BJ (cell line): Measurements from ENCODE around the gene GSDME. TPM values are rescaled to one million over a fixed set of nuclear protein-coding genes. Genes with fewer than 3 reads are reported as not detected.

Source experiments
- CTCF ChIA-PET: fragments of 350-600 bp; formaldehyde crosslinking; extraction: SDS; loops from one replicate; lab custom pipeline; 2021; ENCODE audit warnings: antibody characterized with exemption, inconsistent platforms; lab: Yijun Ruan, JAX
- POLR2A ChIA-PET: fragments of 300-600 bp; sonication (Branson Sonifier 250); formaldehyde crosslinking; extraction: SDS; loops from one replicate; lab custom pipeline; 2021; ENCODE audit warnings: antibody characterized with exemption; lab: Charles Lee
- DNase-seq: peaks from one replicate; pipeline ENCODE4 v3.0.0-alpha.2; 2011; ENCODE audit warnings: low read depth
- H3K27me3 ChIP-seq: 2 replicates; pipeline ENCODE4 v1.6.0; 2011; ENCODE audit warnings: low read length; ENCODE audit not compliant: control insufficient read depth, insufficient read depth
- H3K36me3 ChIP-seq: 2 replicates; pipeline ENCODE4 v1.5.1; 2011; ENCODE audit warnings: low read length; ENCODE audit not compliant: control insufficient read depth, insufficient read depth
- H3K4me3 ChIP-seq: 2 replicates; pipeline ENCODE4 v1.5.1; 2011; ENCODE audit warnings: low read depth, mild to moderate bottlenecking, control low read depth, low read length
- polyA plus RNA-seq: library from polyadenylated mRNA; depleted of rRNA; stranded (reverse); fragments of >200 nt; gene quantifications from 2 replicates; pipeline ENCODE4 v1.2.3, GENCODE V29; 2011
- TF ChIP-seq, protein P1 (sequence below): IDR thresholded peaks from 2 replicates; pipeline ENCODE4 v1.5.1; 2011; ENCODE audit warnings: low read depth, mild to moderate bottlenecking, control low read depth, inconsistent platforms, low read length, moderate library complexity; ENCODE audit not compliant: insufficient read depth

Gene GSDME
- polyA plus RNA-seq, 1 experiment = 44.3 TPM

GRCh38 chr7:24764972-24765744 is 7.9 kb upstream of the GSDME start:
- POLR2A ChIA-PET = interaction anchor here (0.6 kb wide), 1 partner anchor 23 kb away, joined by 3 read pairs; no protein-coding TSS in a partner anchor
- CTCF ChIA-PET = interaction anchor here (0.9 kb wide), 1 partner anchor 201 kb away, joined by 3 read pairs; no protein-coding TSS in a partner anchor

GRCh38 chr7:24764011-24764410 is 6.7 kb upstream of the GSDME start:
- no peaks in the 10 kb centered on the region for H3K36me3 ChIP-seq
- no peak for DNase-seq
- POLR2A ChIA-PET = no interaction called here
- CTCF ChIA-PET = interaction anchor here (1.0 kb wide), 1 partner anchor 330 kb away, joined by 3 read pairs; no protein-coding TSS in a partner anchor
- no peaks in the 10 kb centered on the region for H3K27me3 ChIP-seq
- TF ChIP-seq, protein P1, sequence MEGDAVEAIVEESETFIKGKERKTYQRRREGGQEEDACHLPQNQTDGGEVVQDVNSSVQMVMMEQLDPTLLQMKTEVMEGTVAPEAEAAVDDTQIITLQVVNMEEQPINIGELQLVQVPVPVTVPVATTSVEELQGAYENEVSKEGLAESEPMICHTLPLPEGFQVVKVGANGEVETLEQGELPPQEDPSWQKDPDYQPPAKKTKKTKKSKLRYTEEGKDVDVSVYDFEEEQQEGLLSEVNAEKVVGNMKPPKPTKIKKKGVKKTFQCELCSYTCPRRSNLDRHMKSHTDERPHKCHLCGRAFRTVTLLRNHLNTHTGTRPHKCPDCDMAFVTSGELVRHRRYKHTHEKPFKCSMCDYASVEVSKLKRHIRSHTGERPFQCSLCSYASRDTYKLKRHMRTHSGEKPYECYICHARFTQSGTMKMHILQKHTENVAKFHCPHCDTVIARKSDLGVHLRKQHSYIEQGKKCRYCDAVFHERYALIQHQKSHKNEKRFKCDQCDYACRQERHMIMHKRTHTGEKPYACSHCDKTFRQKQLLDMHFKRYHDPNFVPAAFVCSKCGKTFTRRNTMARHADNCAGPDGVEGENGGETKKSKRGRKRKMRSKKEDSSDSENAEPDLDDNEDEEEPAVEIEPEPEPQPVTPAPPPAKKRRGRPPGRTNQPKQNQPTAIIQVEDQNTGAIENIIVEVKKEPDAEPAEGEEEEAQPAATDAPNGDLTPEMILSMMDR = no peak
- no peak overlapping the region for H3K4me3 ChIP-seq

More at GRCh38 chr7:24764972-24765744, 7.9 kb upstream of the GSDME start:
- H3K27me3 ChIP-seq = no peaks in the 10 kb centered on the region
- H3K36me3 ChIP-seq = no peaks in the 10 kb centered on the region
- no peak overlapping the region for H3K4me3 ChIP-seq
- DNase-seq = no peak
- TF ChIP-seq, protein P1 = no peak

DNA sequence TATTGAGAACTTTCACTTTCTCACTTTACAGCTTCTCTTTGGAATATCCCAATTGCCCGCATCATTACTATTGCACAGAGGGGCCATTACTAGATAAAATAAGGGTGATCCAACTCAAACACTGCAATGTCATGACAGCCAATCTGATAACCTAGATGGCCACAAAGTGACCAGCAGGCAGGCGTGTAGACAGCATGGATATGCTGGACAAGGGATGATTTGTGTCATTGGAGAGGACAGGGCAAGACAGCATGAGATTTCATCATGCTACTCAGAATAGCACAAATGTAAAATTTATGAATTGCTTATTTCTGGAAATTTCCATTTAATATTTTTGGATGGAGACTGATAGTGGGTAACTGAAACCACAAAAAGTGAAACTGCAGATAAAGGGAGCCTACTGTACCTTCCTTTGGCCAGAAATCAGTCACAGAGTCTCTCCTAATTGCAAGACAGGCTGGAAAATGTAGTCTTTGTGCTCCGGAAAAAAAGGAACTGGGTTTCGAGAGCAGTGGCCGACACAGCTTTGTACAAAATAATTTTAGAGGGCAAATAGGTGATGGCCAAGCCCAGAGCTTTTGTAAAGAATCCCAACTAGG is 6.1 kb upstream of the GSDME start:
- DNase-seq = no peak
- H3K27me3 ChIP-seq = no peaks in the 10 kb centered on the region
- ChIA-PET CTCF (interaction anchor here (1.0 kb wide), 1 partner anchor 330 kb away, joined by 3 read pairs; no protein-coding TSS in a partner anchor), POLR2A (no interaction called here)
- no peak overlapping the region for H3K4me3 ChIP-seq
- H3K36me3 ChIP-seq = no peaks in the 10 kb centered on the region
- TF ChIP-seq, protein P1 = no peak

DNA sequence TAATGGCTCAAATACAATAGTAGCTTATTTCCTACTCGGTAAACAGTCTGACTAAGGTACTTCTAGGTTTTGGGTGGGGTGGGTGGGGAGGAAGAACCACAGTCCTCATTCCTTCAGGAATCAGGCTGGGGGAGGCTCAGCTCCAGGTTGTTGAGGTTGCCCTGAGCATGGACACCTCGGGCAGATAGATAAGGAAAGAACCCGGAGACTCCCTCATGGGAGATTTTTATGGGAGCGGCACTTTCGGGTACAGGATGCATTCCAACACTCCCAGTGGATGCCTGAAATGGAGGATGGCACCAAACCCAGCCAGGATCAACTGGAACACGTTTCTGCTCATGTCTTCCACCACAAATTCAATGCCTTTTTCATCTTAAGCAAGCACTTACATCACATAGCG is 5.5 kb upstream of the GSDME start:
- CTCF ChIA-PET = no interaction called here
- H3K36me3 ChIP-seq = no peaks in the 10 kb centered on the region
- TF ChIP-seq, protein P1 = no peak
- no peak for DNase-seq
- no peak overlapping the region for H3K4me3 ChIP-seq
- POLR2A ChIA-PET = no interaction called here
- no peaks in the 10 kb centered on the region for H3K27me3 ChIP-seq

GRCh38 chr7:24760968-24761367 is 3.7 kb upstream of the GSDME start:
- TF ChIP-seq, protein P1 = no peak
- H3K36me3 ChIP-seq = no peaks in the 10 kb centered on the region
- no peak for DNase-seq
- no peaks in the 10 kb centered on the region for H3K27me3 ChIP-seq
- CTCF ChIA-PET = no interaction called here
- H3K4me3 ChIP-seq = no peak overlapping the region
- POLR2A ChIA-PET = no interaction called here
